GM11168 (cell line): ENCODE measurements around the gene NDOR1.

Experiments
- in situ Hi-C: fragments of 300-500 bp; cut with MboI; formaldehyde crosslinking; loops from one replicate; pipeline ENCODE4 v1.12.0; 2022; ENCODE audit warnings: low sequenced_read_pairs; ENCODE audit not compliant: unreplicated experiment

The NDOR1 gene

GRCh38 chr9:137167277-137167746 is 38.2 kb upstream of the NDOR1 start:
- in situ Hi-C loops = no loop called here

- in situ Hi-C loops = no loop called here
Measured at GRCh38 chr9:137167747-137168572, 37.5 kb upstream of the NDOR1 start.

- in situ Hi-C loops = no loop called here
Measured at GRCh38 chr9:137168573-137168903, 37.0 kb upstream of the NDOR1 start.

- in situ Hi-C loops = no loop called here
Measured at GRCh38 chr9:137168904-137169856, 36.3 kb upstream of the NDOR1 start.

GRCh38 chr9:137169896-137170358 is 35.6 kb upstream of the NDOR1 start, which contains the start of gene LRRC26:
TSS of gene LRRC26 (minus strand) at chr9:137170051. CDS start at chr9:137169943, 108 bp downstream.
- in situ Hi-C loops = no loop called here

GRCh38 chr9:137170486-137171148 is 34.9 kb upstream of the NDOR1 start:
- in situ Hi-C loops = no loop called here

GRCh38 chr9:137171149-137171900 is 34.2 kb upstream of the NDOR1 start:
- in situ Hi-C loops = no loop called here

GRCh38 chr9:137172901-137173795 is 32.4 kb upstream of the NDOR1 start:
- in situ Hi-C loops = no loop called here

GRCh38 chr9:137173796-137174664 is 31.5 kb upstream of the NDOR1 start:
- in situ Hi-C loops = no loop called here

- in situ Hi-C loops = no loop called here
Measured at GRCh38 chr9:137174722-137175293, 30.7 kb upstream of the NDOR1 start.

GRCh38 chr9:137175345-137175961 is 30.0 kb upstream of the NDOR1 start:
- in situ Hi-C loops = no loop called here

GRCh38 chr9:137176302-137177182 is 29.0 kb upstream of the NDOR1 start:
- in situ Hi-C loops = no loop called here

GRCh38 chr9:137178201-137178938 is 27.1 kb upstream of the NDOR1 start:
- in situ Hi-C loops = no loop called here

- in situ Hi-C loops = no loop called here
Measured at GRCh38 chr9:137178939-137179630, 26.4 kb upstream of the NDOR1 start.

- in situ Hi-C loops = no loop called here
Measured at GRCh38 chr9:137179761-137180160, 25.7 kb upstream of the NDOR1 start.
